ENCODE data around the gene CBLN1. TPM values are rescaled to one million over a fixed set of nuclear protein-coding genes. Genes with fewer than 3 reads are reported as not detected.

Gene CBLN1
- total RNA-seq, 2 experiments from 2014 or later: not detected

GRCh38 chr16:49292413-49292812 lies 10.8 kb upstream of the CBLN1 start:
- ATAC-seq (no peak), DNase-seq (no peak)
- Mint-ChIP-seq H3K4me3 (no peak overlapping the region), H3K27me3 (peaks cover 7% of the 10 kb centered on the region), H3K9me3 (no peaks in the 10 kb centered on the region), H3K36me3 (ENCODE audit: low read depth) (no peaks in the 10 kb centered on the region), H3K4me1 (ENCODE audit: low read depth) (no peaks in the 10 kb centered on the region), H3K27ac (no peak overlapping the region)
- CTCF ChIA-PET: no interaction called here
- intact Hi-C loops (cut with micrococcal nuclease): no loop called here
- POLR2A ChIA-PET: no interaction called here
- no peak for TF ChIP-seq CTCF (IDR thresholded peaks at IDR 0.05)

GRCh38 chr16:49287572-49287971 lies 5.9 kb upstream of the CBLN1 start:
- POLR2A ChIA-PET: no interaction called here
- no peak overlapping the region for H3K4me3 Mint-ChIP-seq
- DNase-seq (no peak), ATAC-seq (no peak)
- peaks cover 4% of the 10 kb centered on the region for H3K4me1 Mint-ChIP-seq (ENCODE audit: low read depth)
- CTCF ChIA-PET: no interaction called here
- no peak overlapping the region for H3K27ac Mint-ChIP-seq
- no peaks in the 10 kb centered on the region for H3K36me3 Mint-ChIP-seq (ENCODE audit: low read depth)
- no peak for TF ChIP-seq CTCF (IDR thresholded peaks at IDR 0.05)
- H3K9me3 Mint-ChIP-seq: peaks cover 2% of the 10 kb centered on the region
- peaks cover 28% of the 10 kb centered on the region for H3K27me3 Mint-ChIP-seq
- intact Hi-C loops (cut with micrococcal nuclease): no loop called here

- no peak overlapping the region for H3K4me3 Mint-ChIP-seq
- H3K27ac Mint-ChIP-seq: no peak overlapping the region
- ATAC-seq (no peak), DNase-seq (no peak)
- no peaks in the 10 kb centered on the region for H3K36me3 Mint-ChIP-seq (ENCODE audit: low read depth)
- CTCF ChIA-PET: no interaction called here
- intact Hi-C loops (cut with micrococcal nuclease): no loop called here
- POLR2A ChIA-PET: no interaction called here
- H3K9me3 Mint-ChIP-seq: peaks cover 2% of the 10 kb centered on the region
- H3K27me3 Mint-ChIP-seq: peaks cover 40% of the 10 kb centered on the region
- peaks cover 10% of the 10 kb centered on the region for H3K4me1 Mint-ChIP-seq (ENCODE audit: low read depth)
- no peak for TF ChIP-seq CTCF (IDR thresholded peaks at IDR 0.05)
Observed at GRCh38 chr16:49284962-49285361, 3.3 kb upstream of the CBLN1 start.

GRCh38 chr16:49283376-49284049 lies 1.9 kb upstream of the CBLN1 start:
- Mint-ChIP-seq H3K36me3 (ENCODE audit: low read depth) (no peaks in the 10 kb centered on the region), H3K9me3 (peaks cover 2% of the 10 kb centered on the region), H3K4me1 (ENCODE audit: low read depth) (peaks cover 12% of the 10 kb centered on the region), H3K27me3 (peaks cover 52% of the 10 kb centered on the region), H3K27ac (no peak overlapping the region), H3K4me3 (no peak overlapping the region)
- no peak for DNase-seq
- no peak for ATAC-seq
- TF ChIP-seq CTCF (IDR thresholded peaks at IDR 0.05): no peak
- ChIA-PET CTCF (no interaction called here), POLR2A (interaction anchor here (0.6 kb wide), 1 partner anchor 262 kb away, joined by 3 read pairs; no protein-coding TSS in a partner anchor)
- intact Hi-C loops (cut with micrococcal nuclease): no loop called here

- peaks cover 12% of the 10 kb centered on the region for H3K4me1 Mint-ChIP-seq (ENCODE audit: low read depth)
- TF ChIP-seq CTCF (IDR thresholded peaks at IDR 0.05): no peak
- H3K27me3 Mint-ChIP-seq: peaks cover 56% of the 10 kb centered on the region
- ChIA-PET POLR2A (interaction anchor here (0.6 kb wide), 1 partner anchor 261 kb away, joined by 3 read pairs; no protein-coding TSS in a partner anchor), CTCF (no interaction called here)
- H3K4me3 Mint-ChIP-seq: peak overlapping the region; percentile 38
- DNase-seq (no peak), ATAC-seq (no peak)
- intact Hi-C loops (cut with micrococcal nuclease): no loop called here
- no peaks in the 10 kb centered on the region for H3K36me3 Mint-ChIP-seq (ENCODE audit: low read depth)
- peaks cover 2% of the 10 kb centered on the region for H3K9me3 Mint-ChIP-seq
- no peak overlapping the region for H3K27ac Mint-ChIP-seq
Observed at GRCh38 chr16:49282690-49283375, 1.2 kb upstream of the CBLN1 start.
